Effector CD8-positive, alpha-beta T cell (primary cell): ENCODE results near the gene TAF5.
"Not testable (repeated sequence)": the region's sequence is repeated elsewhere in the genome, so short reads cannot be mapped to it uniquely, and the experiment has no call there.

Experiments used
- DNase-seq: peaks from one replicate; lab custom pipeline; 2025; lab: John Stamatoyannopoulos, UW

Gene TAF5

DNA sequence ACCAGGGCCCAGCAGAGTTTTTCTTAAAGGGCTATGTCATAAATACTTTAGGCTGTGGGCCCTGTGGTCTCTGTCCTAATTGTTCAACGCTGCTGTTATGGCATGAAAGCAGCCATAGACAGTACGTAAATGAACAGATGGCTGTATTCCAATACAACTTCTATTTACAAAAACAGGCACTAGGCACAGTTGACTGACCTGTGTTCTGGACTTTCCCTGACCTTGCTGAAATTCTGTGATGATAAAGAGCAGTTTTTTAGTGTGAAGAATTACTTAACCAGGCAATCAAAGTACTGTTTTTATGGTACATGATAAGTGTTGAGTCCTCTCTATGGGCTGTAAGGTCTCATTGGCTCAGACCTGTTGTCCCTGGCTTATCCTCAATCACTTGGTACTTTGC lies 45.8 kb downstream of the TAF5 start:
- no peak for DNase-seq

DNA sequence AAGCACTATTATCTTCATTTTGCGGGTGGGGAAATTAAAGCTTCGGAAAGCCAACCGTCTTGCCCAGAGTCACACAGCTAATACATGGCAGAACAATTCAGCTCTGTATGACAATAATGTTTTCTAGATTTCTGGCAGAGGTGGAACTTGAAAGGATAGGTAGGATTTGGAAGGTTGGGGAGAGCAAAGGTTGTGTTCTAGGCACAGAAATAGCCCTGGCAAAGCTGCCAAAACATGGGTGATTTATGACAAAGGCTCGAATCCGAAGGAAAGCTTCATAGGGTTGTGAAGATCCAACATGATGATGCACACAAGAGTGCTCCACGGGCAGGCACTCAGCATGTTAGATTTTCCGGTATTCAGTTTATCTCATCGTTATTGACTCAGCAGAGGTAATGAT lies 47.8 kb downstream of the TAF5 start:
- no peak for DNase-seq

DNA sequence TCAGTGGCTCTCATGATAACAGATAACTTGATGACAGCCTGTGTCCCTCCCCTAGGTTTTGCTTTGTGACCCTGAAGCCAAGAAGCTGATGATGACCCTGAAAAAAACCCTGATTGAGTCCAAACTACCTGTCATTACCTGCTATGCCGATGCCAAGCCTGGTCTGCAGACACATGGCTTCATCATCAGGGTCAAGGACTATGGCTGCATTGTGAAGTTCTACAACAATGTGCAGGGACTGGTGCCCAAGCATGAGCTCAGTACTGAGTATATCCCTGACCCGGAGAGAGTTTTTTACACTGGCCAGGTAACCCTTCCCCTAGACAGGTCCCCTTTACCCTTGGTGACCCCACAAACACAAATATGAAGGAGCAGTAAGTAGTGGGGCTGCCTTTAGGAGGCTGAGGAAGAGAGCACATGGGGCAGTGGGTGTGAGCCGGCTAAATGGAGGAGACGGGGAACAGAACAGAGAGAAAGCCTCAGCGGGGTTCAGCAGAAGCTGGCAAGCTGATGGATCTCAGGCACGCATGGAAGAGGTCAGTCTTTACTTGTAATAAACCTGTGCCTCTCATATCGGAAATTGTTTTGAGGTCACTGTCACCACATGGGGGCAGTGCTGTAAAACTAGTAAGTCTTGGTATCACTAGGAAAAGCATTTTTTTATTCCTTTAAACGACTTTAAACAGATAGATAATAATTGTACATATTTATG lies 48.8 kb downstream of the TAF5 start:
- DNase-seq: peak; percentile 49

DNA sequence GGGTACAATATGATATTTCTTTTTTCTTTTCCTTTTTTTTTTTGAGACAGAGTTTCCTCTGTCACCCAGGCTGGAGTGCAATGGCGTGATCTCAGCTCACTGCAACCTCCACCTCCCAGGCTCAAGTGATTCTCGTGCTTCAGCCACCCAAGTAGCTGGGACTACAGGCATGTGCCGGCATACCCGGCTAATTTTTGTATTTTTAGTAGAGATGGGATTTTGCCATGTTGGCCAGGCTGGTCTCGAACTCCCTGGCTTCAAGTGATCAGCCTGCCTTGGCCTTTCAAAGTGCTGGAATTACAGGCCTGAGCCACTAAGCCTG lies 49.3 kb downstream of the TAF5 start:
- not testable (repeated sequence) for DNase-seq

DNA sequence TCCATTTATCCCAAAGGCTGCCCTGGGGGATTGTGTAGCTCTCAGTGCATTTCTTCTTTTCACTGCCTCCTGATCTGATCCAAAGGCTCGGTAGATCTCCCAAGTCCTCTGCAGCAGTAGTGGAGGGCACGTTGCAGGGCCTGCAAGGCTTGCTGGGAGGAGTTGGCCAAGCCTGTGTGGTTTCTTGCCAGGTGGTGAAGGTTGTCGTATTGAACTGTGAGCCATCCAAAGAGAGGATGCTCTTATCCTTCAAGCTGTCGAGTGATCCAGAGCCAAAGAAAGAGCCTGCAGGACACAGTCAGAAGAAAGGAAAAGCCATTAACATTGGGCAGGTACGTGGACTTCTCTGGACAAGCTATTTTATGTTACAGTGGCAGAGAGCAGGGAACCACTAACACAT lies 49.8 kb downstream of the TAF5 start:
- DNase-seq: no peak

DNA sequence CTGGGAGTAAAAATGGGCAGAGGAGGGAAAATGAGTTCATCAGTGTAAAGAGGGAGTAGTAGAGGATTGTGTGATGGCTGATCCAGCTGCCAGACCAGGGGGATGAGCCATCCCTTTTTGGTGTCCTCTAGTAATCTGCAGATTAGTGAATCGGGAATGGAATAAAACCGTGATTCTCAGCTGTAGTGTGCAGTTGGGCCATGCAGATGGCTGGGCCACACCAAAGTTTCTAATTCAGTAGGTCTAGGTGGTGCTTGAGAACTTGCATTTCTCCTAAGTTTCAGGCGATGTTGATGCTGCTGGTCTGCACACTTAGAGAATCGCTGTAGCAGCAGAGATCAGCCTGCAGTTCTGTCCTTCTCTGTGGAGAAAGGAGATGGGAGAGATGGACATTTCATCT lies 51.3 kb downstream of the TAF5 start:
- no peak for DNase-seq

DNA sequence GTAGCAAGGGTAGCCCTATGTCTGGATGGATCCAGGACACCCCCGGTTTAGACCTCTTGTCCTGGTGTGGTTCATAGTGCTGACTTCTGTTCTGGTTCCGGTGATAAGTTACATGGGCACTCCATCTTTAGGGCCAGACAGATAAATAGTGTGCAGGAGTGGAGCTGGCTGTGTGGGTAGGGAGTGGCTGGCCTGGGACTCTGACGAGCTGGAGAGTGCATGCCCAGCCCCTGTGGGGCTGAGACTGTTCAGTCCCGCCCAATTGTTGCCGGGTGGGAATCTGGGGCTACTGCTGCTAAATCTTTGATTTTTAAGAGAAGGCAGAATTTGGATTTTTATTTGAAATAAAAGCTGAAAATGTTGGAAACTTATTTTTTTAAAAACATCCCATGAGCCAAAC lies 56.0 kb downstream of the TAF5 start:
- DNase-seq: no peak

DNA sequence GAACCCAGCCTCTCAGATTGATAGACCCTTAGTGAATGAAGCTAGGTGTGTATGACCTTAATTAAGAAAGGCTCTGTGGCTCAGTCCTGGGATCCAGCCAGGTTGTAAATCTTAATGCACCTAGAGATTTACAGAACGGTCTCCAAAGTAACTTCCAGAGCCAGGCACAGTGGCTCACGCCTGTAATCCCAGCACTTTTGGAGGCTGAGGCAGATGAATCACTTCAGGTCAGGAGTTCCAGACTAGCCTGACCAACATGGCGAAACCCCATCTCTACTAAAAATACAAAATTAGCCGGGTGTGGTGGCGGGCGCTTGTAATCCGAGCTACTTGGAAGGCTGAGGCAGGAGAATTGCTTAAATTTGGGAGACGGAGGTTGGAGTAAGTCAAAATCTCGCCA lies 60.1 kb downstream of the TAF5 start:
- DNase-seq: no peak

DNA sequence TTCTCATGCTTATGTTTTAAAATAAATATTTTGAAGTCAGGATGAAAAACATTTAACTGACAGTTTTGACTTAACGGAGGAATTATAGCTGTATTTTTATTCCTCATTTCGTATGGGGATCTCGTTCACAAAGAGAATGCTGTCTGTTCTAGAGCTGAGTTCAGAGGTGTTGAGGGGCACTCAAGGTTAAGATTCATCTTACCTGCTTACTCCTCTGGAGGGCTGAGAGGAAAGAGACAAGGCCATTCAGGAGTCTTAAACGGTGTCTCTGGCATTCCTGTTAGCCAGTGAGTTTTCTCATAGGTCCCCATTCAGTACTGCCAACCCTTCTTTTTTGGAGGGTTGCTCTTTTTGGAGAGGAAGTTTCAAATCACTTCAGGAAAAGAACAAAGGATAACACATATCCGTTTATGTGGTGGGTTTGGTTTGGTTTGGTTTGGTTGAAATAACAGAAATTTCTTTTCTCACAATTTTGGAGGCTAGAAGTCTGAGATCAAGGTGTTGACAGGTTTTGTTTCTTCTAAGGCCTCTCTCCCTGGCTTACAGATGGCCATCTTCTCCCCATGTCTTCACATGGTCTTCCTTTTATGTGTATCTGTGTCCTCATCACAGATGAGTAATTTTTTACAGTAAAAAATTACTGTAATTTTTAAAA lies 61.3 kb downstream of the TAF5 start:
- no peak for DNase-seq

DNA sequence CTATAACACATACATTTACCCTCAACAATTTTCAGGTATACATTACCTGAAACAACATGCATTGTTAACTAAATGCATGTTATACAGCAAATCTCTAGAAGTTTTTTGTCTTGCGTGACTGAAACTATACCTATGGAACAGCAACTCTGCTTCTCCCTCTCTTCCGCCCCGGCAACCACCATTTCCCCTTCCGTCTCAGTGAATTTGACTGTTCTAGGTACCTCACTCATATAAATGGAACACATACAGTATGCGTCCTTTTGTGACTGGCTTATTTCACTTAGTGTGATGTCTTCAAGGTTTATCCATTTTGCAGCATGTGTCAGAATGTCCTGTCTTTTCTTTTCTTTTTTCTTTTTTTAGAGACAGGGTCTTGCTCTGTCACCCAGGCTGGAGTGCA lies 61.9 kb downstream of the TAF5 start:
- no peak for DNase-seq

DNA sequence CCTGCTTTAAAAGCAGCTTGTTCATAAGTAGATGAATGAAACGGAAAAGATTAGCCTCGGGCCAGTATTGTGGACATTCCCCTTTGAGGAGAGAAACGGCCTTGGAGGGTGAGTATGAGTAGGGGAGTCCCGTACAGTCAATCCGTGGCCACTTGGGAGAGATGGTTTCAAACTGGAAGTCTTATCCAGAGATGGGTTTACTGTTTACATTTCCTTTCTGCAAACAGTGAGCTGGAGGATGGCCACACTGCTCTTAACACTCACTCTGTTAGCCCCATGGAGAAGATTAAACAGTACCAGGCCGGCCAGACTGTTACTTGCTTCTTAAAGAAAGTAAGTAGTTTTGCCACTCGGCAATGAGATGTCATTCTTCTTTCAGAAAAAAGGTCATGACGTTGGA lies 64.1 kb downstream of the TAF5 start:
- no peak for DNase-seq

DNA sequence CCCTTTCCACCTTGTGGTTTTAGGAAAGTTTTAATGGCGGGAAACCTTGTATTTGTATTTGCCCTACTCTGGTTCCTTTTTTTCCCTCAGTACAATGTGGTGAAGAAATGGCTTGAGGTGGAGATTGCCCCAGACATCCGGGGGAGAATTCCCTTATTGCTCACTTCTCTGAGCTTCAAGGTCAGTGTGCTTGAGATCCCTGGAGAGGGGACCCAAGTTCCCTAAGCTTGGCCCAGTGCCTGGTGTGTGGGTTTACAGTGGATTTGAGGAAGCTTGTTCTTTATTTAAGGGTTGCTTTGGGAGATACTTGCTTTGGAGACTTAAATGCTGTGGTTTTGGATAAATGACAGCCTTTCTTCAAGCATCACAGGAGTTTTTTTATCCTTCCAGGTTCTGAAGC lies 66.1 kb downstream of the TAF5 start:
- DNase-seq: no peak
